Keratinocyte (primary cell): Measurements from ENCODE around the gene OSGEP. TPM values are rescaled to one million over a fixed set of nuclear protein-coding genes. Genes with fewer than 3 reads are reported as not detected.
A peak's percentile ranks its signal among the peaks of the same experiment; 100 is the strongest.

Source experiments
- DNase-seq: peaks from one replicate; pipeline ENCODE4 v3.0.0-alpha.2; 2011; ENCODE audit warnings: low read depth, missing footprints, low spot score
- FAIRE-seq: peaks from 2 replicates; lab custom pipeline; 2011; peaks lifted over from hg19 to GRCh38; lab: Jason Lieb, UNC
- H2AFZ ChIP-seq: 2 replicates; pipeline ENCODE4 v1.6.0; 2012; ENCODE audit warnings: low read length, control low read depth, inconsistent platforms; ENCODE audit not compliant: control insufficient read depth
- H3K27ac ChIP-seq: 2 replicates; pipeline ENCODE4 v1.5.1; 2011; ENCODE audit warnings: low read length; ENCODE audit not compliant: control insufficient read depth, insufficient read depth
- H3K27me3 ChIP-seq: 3 replicates; pipeline ENCODE4 v1.6.0; 2011; ENCODE audit warnings: low read length; ENCODE audit not compliant: control insufficient read depth, insufficient read depth; ENCODE audit errors: extremely low read depth
- H3K36me3 ChIP-seq, 2 experiments: 2 replicates in 1 of 2; 3 replicates in 1 of 2; pipeline ENCODE4 v1.5.1; 2011; ENCODE audit warnings: low read length in 2 of 2, mild to moderate bottlenecking in 1 of 2; ENCODE audit not compliant: control insufficient read depth in 2 of 2, insufficient read depth in 2 of 2; ENCODE audit errors: extremely low read depth in 1 of 2
- H3K4me1 ChIP-seq: 3 replicates; pipeline ENCODE4 v1.5.1; 2011; ENCODE audit warnings: low read length; ENCODE audit not compliant: control insufficient read depth, insufficient read depth; ENCODE audit errors: extremely low read depth
- H3K4me2 ChIP-seq: 3 replicates; pipeline ENCODE4 v1.6.0; 2011; ENCODE audit warnings: low read depth, low read length; ENCODE audit not compliant: control insufficient read depth, insufficient read depth; ENCODE audit errors: extremely low read depth
- H3K4me3 ChIP-seq, 3 experiments: fragments of 200-600 bp in 1 of 3; sonication (generic) in 1 of 3; 2 replicates in 2 of 3; 3 replicates in 1 of 3; pipeline ENCODE4 v1.5.1; 2011 to 2016; ENCODE audit warnings: low read length in 3 of 3, mild to moderate bottlenecking in 3 of 3, control low read depth in 2 of 3, inconsistent platforms in 1 of 3, low read depth in 1 of 3, mixed read lengths in 1 of 3, mixed run types in 1 of 3, moderate library complexity in 1 of 3; ENCODE audit not compliant: control insufficient read depth in 2 of 3, insufficient read depth in 2 of 3; ENCODE audit errors: extremely low read depth in 1 of 3
- H3K79me2 ChIP-seq: 2 replicates; pipeline ENCODE4 v1.6.0; 2012; ENCODE audit warnings: low read length; ENCODE audit not compliant: control insufficient read depth, insufficient read depth
- H3K9ac ChIP-seq: 3 replicates; pipeline ENCODE4 v1.6.0; 2011; ENCODE audit warnings: low read length; ENCODE audit not compliant: control insufficient read depth, insufficient read depth; ENCODE audit errors: extremely low read depth
- H3K9me1 ChIP-seq: 3 replicates; pipeline ENCODE4 v1.6.0; 2011; ENCODE audit warnings: low read length; ENCODE audit not compliant: control insufficient read depth, insufficient read depth; ENCODE audit errors: extremely low read depth
- H3K9me3 ChIP-seq: 2 replicates; pipeline ENCODE4 v1.5.1; 2012; ENCODE audit warnings: low read depth, low read length; ENCODE audit not compliant: control insufficient read depth
- H4K20me1 ChIP-seq: 3 replicates; pipeline ENCODE4 v1.6.0; 2011; ENCODE audit warnings: low read length; ENCODE audit not compliant: control insufficient read depth, insufficient read depth; ENCODE audit errors: extremely low read depth
- EZH2 ChIP-seq: IDR thresholded peaks from one replicate; pipeline ENCODE4 v1.6.1; 2012; ENCODE audit warnings: inconsistent platforms, mild to moderate bottlenecking, low read length, moderate library complexity
- dilution Hi-C: fragments of 300-500 bp; cut with MboI; formaldehyde crosslinking; loops from one replicate; pipeline ENCODE4 v1.7.0; 2020; ENCODE audit warnings: low sequenced_read_pairs; ENCODE audit not compliant: extremely low pct_ligation_motif_present
- polyA plus RNA-seq, 5 experiments: library from polyadenylated mRNA; depleted of rRNA in 3 of 5; stranded (reverse) in 3 of 5; stranded (forward) in 1 of 5; unstranded in 1 of 5; fragments of >200 nt; gene quantifications; 1 replicate in 1 of 5; 2 replicates in 3 of 5; 3 replicates in 1 of 5; pipeline versions ENCODE4 v1.2.1 to v1.2.3, GENCODE V29; 2011 to 2012; ENCODE audit warnings: missing spikeins in 2 of 5, low read depth in 1 of 5, low replicate concordance in 1 of 5
- TF ChIP-seq, protein P1 (sequence below), 3 experiments: IDR thresholded peaks in 1 of 3; conservative IDR thresholded peaks in 1 of 3; optimal IDR thresholded peaks in 1 of 3; 2 replicates in 2 of 3; 3 replicates in 1 of 3; pipeline versions ENCODE3 to v1.5.1; 2011; ENCODE audit warnings: low read length in 3 of 3, mild to moderate bottlenecking in 3 of 3, moderate library complexity in 2 of 3, control low read depth in 1 of 3, inconsistent platforms in 1 of 3; ENCODE audit not compliant: insufficient read depth in 2 of 3; ENCODE audit errors: extremely low read depth in 1 of 3

OSGEP gene
- polyA plus RNA-seq, 1 donor (not counting 4 experiments of a cell fraction or from before 2014, with no cell fraction given) = 34.5 TPM

DNA sequence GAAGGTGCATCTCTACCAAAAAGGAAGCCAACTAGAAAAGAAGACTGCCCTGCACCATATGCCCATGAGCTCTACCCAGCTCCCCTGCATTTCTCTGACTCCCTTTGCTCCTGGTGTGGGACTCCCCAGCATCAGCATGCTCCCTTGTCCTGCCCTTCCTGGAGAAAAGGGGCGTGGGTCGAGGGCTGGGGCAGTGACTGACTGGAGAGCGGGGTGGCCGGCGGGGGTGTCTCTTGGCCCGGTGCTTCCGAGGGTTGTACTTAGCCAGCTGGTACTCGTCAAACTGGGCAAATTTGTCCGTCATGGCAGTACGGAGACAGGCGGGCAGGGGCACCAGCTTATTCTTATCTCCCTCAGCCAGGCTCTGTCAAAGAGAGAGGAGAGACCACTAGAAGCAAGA, 51.1 kb downstream of the OSGEP start:
- peaks cover 11% of the 10 kb centered on the region for H3K79me2 ChIP-seq
- no peak overlapping the region for H3K9ac ChIP-seq
- no peak overlapping the region for H3K4me3 ChIP-seq
- peaks cover 27 to 30% of the 10 kb centered on the region in 2 experiments for H3K36me3 ChIP-seq
- dilution Hi-C loops = no loop called here
- H3K9me3 ChIP-seq = no peaks in the 10 kb centered on the region
- DNase-seq (no peak), FAIRE-seq (no peak)
- H3K27ac ChIP-seq = no peak overlapping the region
- peaks cover 18% of the 10 kb centered on the region for H3K4me1 ChIP-seq
- H4K20me1 ChIP-seq = no peaks in the 10 kb centered on the region
- no peak for TF ChIP-seq EZH2
- TF ChIP-seq, protein P1, sequence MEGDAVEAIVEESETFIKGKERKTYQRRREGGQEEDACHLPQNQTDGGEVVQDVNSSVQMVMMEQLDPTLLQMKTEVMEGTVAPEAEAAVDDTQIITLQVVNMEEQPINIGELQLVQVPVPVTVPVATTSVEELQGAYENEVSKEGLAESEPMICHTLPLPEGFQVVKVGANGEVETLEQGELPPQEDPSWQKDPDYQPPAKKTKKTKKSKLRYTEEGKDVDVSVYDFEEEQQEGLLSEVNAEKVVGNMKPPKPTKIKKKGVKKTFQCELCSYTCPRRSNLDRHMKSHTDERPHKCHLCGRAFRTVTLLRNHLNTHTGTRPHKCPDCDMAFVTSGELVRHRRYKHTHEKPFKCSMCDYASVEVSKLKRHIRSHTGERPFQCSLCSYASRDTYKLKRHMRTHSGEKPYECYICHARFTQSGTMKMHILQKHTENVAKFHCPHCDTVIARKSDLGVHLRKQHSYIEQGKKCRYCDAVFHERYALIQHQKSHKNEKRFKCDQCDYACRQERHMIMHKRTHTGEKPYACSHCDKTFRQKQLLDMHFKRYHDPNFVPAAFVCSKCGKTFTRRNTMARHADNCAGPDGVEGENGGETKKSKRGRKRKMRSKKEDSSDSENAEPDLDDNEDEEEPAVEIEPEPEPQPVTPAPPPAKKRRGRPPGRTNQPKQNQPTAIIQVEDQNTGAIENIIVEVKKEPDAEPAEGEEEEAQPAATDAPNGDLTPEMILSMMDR (optimal IDR thresholded peaks at IDR 0.05 in 1 of 3, IDR thresholded peaks at IDR 0.05 in 1 of 3, conservative IDR thresholded peaks at IDR 0.05 in 1 of 3; ENCODE audit: extremely low read depth in 1 of 3, insufficient read depth in 2 of 3, low read length in 3 of 3) = no peak
- no peaks in the 10 kb centered on the region for H3K9me1 ChIP-seq
- no peaks in the 10 kb centered on the region for H3K27me3 ChIP-seq
- no peak overlapping the region for H3K4me2 ChIP-seq
- no peak overlapping the region for H2AFZ ChIP-seq

- TF ChIP-seq, protein P1 (optimal IDR thresholded peaks at IDR 0.05 in 1 of 3, IDR thresholded peaks at IDR 0.05 in 1 of 3, conservative IDR thresholded peaks at IDR 0.05 in 1 of 3; ENCODE audit: extremely low read depth in 1 of 3, insufficient read depth in 2 of 3, low read length in 3 of 3) = no peak
- TF ChIP-seq EZH2 = no peak
- Histone ChIP-seq H3K4me2 (peak overlapping the region; percentile 76), H3K4me3 (peak overlapping the region in 1 of 3 experiments; percentile 1), H4K20me1 (no peaks in the 10 kb centered on the region), H3K36me3 (peaks cover 21 to 22% of the 10 kb centered on the region in 2 experiments), H3K9ac (peak overlapping the region; percentile 18), H3K4me1 (peaks cover 18% of the 10 kb centered on the region), H3K27ac (peak overlapping the region; percentile 78), H2AFZ (peak overlapping the region; percentile 13), H3K9me1 (no peaks in the 10 kb centered on the region), H3K27me3 (no peaks in the 10 kb centered on the region), H3K9me3 (no peaks in the 10 kb centered on the region), H3K79me2 (peaks cover 3% of the 10 kb centered on the region)
- FAIRE-seq (peak; percentile 93), DNase-seq (peak; percentile 83)
- dilution Hi-C loops = no loop called here
Observed at GRCh38 chr14:20400965-20401593, 53.5 kb downstream of the OSGEP start.
